H1 (cell line): Measurements from ENCODE around the gene KIDINS220. TPM values are rescaled to one million over a fixed set of nuclear protein-coding genes. Genes with fewer than 3 reads are reported as not detected.

Experiments
- CTCF ChIA-PET: fragments of 300-600 bp; sonication (Branson Sonifier 250); formaldehyde crosslinking; loops from one replicate; lab custom pipeline; 2021; ENCODE audit not compliant: partially characterized antibody; lab: Charles Lee
- POLR2A ChIA-PET: fragments of 300-600 bp; sonication (Branson Sonifier 250); formaldehyde crosslinking; loops from one replicate; lab custom pipeline; 2021; ENCODE audit warnings: inconsistent platforms; ENCODE audit not compliant: partially characterized antibody; lab: Charles Lee
- DNase-seq, 2 experiments: peaks; one replicate each; pipeline versions ENCODE4 v3.0.0 to v3.0.0-alpha.2; 2010 to 2022; ENCODE audit warnings: low spot score in 2 of 2, low read depth in 1 of 2, mixed read lengths in 1 of 2
- FAIRE-seq: peaks from 2 replicates; lab custom pipeline; 2011; peaks lifted over from hg19 to GRCh38; lab: Jason Lieb, UNC
- H2AFZ ChIP-seq: 2 replicates; pipeline ENCODE4 v1.8.1; 2012; ENCODE audit warnings: low read length, inconsistent platforms
- H2AK5ac ChIP-seq: 2 replicates; pipeline ENCODE4 v1.6.1; 2013; ENCODE audit warnings: low read depth, low read length
- H2BK120ac ChIP-seq: replicated peaks from 2 replicates; pipeline ENCODE3; 2013; ENCODE audit warnings: low read depth, low read length, inconsistent platforms
- H2BK12ac ChIP-seq: 2 replicates; pipeline ENCODE4 v1.6.1; 2013; ENCODE audit warnings: low read depth, low read length
- H2BK15ac ChIP-seq: 2 replicates; pipeline ENCODE4 v1.6.1; 2013; ENCODE audit warnings: low read length
- H2BK20ac ChIP-seq: 2 replicates; pipeline ENCODE4 v1.6.1; 2013; ENCODE audit warnings: low read length
- H2BK5ac ChIP-seq: 2 replicates; pipeline ENCODE4 v1.6.1; 2013; ENCODE audit warnings: low read depth, low read length
- H3K14ac ChIP-seq: 2 replicates; pipeline ENCODE4 v1.6.1; 2013; ENCODE audit warnings: inconsistent platforms; ENCODE audit not compliant: insufficient read length
- H3K18ac ChIP-seq: 2 replicates; pipeline ENCODE4 v1.6.1; 2013; ENCODE audit warnings: low read length; ENCODE audit errors: extremely low read depth
- H3K23ac ChIP-seq: 2 replicates; pipeline ENCODE4 v1.6.1; 2013; ENCODE audit warnings: inconsistent platforms; ENCODE audit not compliant: insufficient read length
- H3K23me2 ChIP-seq: 2 replicates; pipeline ENCODE4 v1.6.1; 2013; ENCODE audit warnings: low read depth, low read length
- H3K27ac ChIP-seq: 2 replicates; pipeline ENCODE4 v1.6.1; 2011; ENCODE audit warnings: low read depth, low read length, inconsistent platforms
- H3K27me3 ChIP-seq, 4 experiments: replicated peaks in 1 of 4; 1 replicate in 1 of 4; 2 replicates in 3 of 4; pipeline versions ENCODE4 v1.6.1 to v1.8.1; 2011 to 2013; ENCODE audit warnings: low read length in 3 of 4, mild to moderate bottlenecking in 3 of 4, inconsistent platforms in 2 of 4, mixed read lengths in 2 of 4, moderate library complexity in 1 of 4; ENCODE audit not compliant: control insufficient read depth in 3 of 4, insufficient read depth in 3 of 4; ENCODE audit errors: extremely low read depth in 1 of 4
- H3K36me3 ChIP-seq, 4 experiments: 2 replicates each; pipeline versions ENCODE4 v1.6.1 to v1.8.1; 2011 to 2013; ENCODE audit warnings: mild to moderate bottlenecking in 4 of 4, low read length in 3 of 4, moderate library complexity in 2 of 4, control low read depth in 1 of 4, inconsistent platforms in 1 of 4; ENCODE audit not compliant: insufficient read depth in 4 of 4, control insufficient read depth in 2 of 4
- H3K4ac ChIP-seq: replicated peaks from 2 replicates; pipeline ENCODE3; 2013; ENCODE audit warnings: low read length, low read depth, mixed read lengths, inconsistent platforms; ENCODE audit not compliant: insufficient read length
- H3K4me1 ChIP-seq, 4 experiments: replicated peaks in 1 of 4; 1 replicate in 1 of 4; 2 replicates in 3 of 4; pipeline versions ENCODE4 v1.6.1 to v1.8.1; 2011 to 2013; ENCODE audit warnings: low read length in 3 of 4, inconsistent platforms in 2 of 4, mixed read lengths in 1 of 4; ENCODE audit not compliant: insufficient read depth in 4 of 4, control insufficient read depth in 3 of 4
- H3K4me2 ChIP-seq, 2 experiments: 2 replicates each; pipeline versions ENCODE4 v1.6.1 to v1.8.1; 2011 to 2013; ENCODE audit warnings: low read depth in 2 of 2, low read length in 2 of 2, control low read depth in 1 of 2, inconsistent platforms in 1 of 2, mild to moderate bottlenecking in 1 of 2; ENCODE audit not compliant: insufficient read depth in 1 of 2
- H3K4me3 ChIP-seq, 4 experiments: fragments of 200-600, 300-600 bp in 1 of 4; sonication (generic), shearing (Covaris generic), sonication (Bioruptor Twin) in 1 of 4; 2 replicates each; pipeline versions ENCODE4 v1.5.1 to v1.8.1; 2011 to 2016; ENCODE audit warnings: low read length in 4 of 4, low read depth in 3 of 4, control low read depth in 2 of 4, inconsistent platforms in 2 of 4, mild to moderate bottlenecking in 2 of 4, mixed read lengths in 1 of 4, moderate library complexity in 1 of 4; ENCODE audit not compliant: insufficient read depth in 2 of 4; ENCODE audit errors: extremely low read depth in 1 of 4
- H3K56ac ChIP-seq: replicated peaks from 2 replicates; pipeline ENCODE3; 2013; ENCODE audit warnings: low read depth, mild to moderate bottlenecking, mixed read lengths, low read length, inconsistent platforms; ENCODE audit not compliant: insufficient read length
- H3K79me1 ChIP-seq: 2 replicates; pipeline ENCODE4 v1.6.1; 2013; ENCODE audit warnings: low read depth, low read length, control low read depth
- H3K79me2 ChIP-seq, 2 experiments: 2 replicates each; pipeline versions ENCODE4 v1.6.1 to v1.8.1; 2012 to 2013; ENCODE audit warnings: low read length in 2 of 2, mild to moderate bottlenecking in 2 of 2, inconsistent platforms in 1 of 2; ENCODE audit not compliant: insufficient read depth in 2 of 2, control insufficient read depth in 1 of 2
- H3K9ac ChIP-seq, 4 experiments: replicated peaks in 1 of 4; 1 replicate in 1 of 4; 2 replicates in 3 of 4; pipeline versions ENCODE4 v1.6.1 to v1.8.1; 2011 to 2013; ENCODE audit warnings: low read depth in 3 of 4, low read length in 3 of 4, control low read depth in 2 of 4, mild to moderate bottlenecking in 2 of 4, moderate library complexity in 2 of 4, inconsistent platforms in 1 of 4; ENCODE audit errors: extremely low read depth in 1 of 4
- H3K9me3 ChIP-seq, 2 experiments: 2 replicates each; pipeline versions ENCODE4 v1.6.1 to v1.8.1; 2012 to 2013; ENCODE audit warnings: mild to moderate bottlenecking in 2 of 2, moderate library complexity in 2 of 2, control low read depth in 1 of 2, inconsistent platforms in 1 of 2, low read depth in 1 of 2, low read length in 1 of 2, mixed read lengths in 1 of 2; ENCODE audit not compliant: insufficient read depth in 2 of 2
- H4K20me1 ChIP-seq, 2 experiments: replicated peaks in 1 of 2; 2 replicates each; pipeline versions ENCODE3 to v1.8.1; 2011 to 2013; ENCODE audit warnings: inconsistent platforms in 2 of 2, low read length in 2 of 2, mild to moderate bottlenecking in 1 of 2; ENCODE audit not compliant: insufficient read depth in 2 of 2, control insufficient read depth in 1 of 2
- H4K5ac ChIP-seq: 2 replicates; pipeline ENCODE4 v1.6.1; 2013; ENCODE audit warnings: low read length, low read depth, mixed read lengths, inconsistent platforms; ENCODE audit not compliant: insufficient read length
- H4K8ac ChIP-seq: 2 replicates; pipeline ENCODE4 v1.8.0; 2013; ENCODE audit warnings: mild to moderate bottlenecking, moderate library complexity, low read length, inconsistent platforms; ENCODE audit not compliant: insufficient read depth; ENCODE audit errors: extremely low read depth
- H4K91ac ChIP-seq: replicated peaks from 2 replicates; pipeline ENCODE3; 2013; ENCODE audit warnings: low read length, mixed read lengths, inconsistent platforms; ENCODE audit not compliant: insufficient read length
- CTBP2 ChIP-seq: IDR thresholded peaks from 2 replicates; pipeline ENCODE4 v1.7.0; 2011; ENCODE audit warnings: borderline replicate concordance, mild to moderate bottlenecking, moderate library complexity, mixed read lengths, low read length; ENCODE audit not compliant: insufficient read depth, insufficient read length
- EZH2 ChIP-seq: fragments of 200-600 bp; sonication (generic); IDR thresholded peaks from 2 replicates; pipeline ENCODE4 v1.7.1; 2012; ENCODE audit warnings: low read depth, mild to moderate bottlenecking, moderate library complexity, low read length, inconsistent platforms; ENCODE audit not compliant: severe bottlenecking
- FOSL1 ChIP-seq: IDR thresholded peaks from 2 replicates; pipeline ENCODE4 v1.6.1; 2011; ENCODE audit warnings: mild to moderate bottlenecking, low read depth, low read length, moderate library complexity; ENCODE audit not compliant: insufficient read depth
- HDAC2 ChIP-seq, 2 experiments: fragments of 300-600 bp in 1 of 2; sonication (generic) in 1 of 2; IDR thresholded peaks; 2 replicates each; pipeline ENCODE4 v1.6.1; 2011 to 2012; ENCODE audit warnings: low read depth in 2 of 2, low read length in 2 of 2, mild to moderate bottlenecking in 2 of 2, moderate library complexity in 2 of 2, borderline replicate concordance in 1 of 2, inconsistent platforms in 1 of 2
- RNF2 ChIP-seq: fragments of 200-900, 300-1000 bp; sonication (generic); IDR thresholded peaks from 2 replicates; pipeline ENCODE4 v1.7.1; 2016; ENCODE audit warnings: borderline replicate concordance, low read depth, mild to moderate bottlenecking, antibody characterized with exemption, low read length; ENCODE audit not compliant: poor library complexity, severe bottlenecking; ENCODE audit errors: missing control alignments
- SIRT6 ChIP-seq: IDR thresholded peaks from one replicate; pipeline ENCODE4 v1.7.1; 2012; ENCODE audit warnings: low read length, inconsistent platforms
- SP4 ChIP-seq: IDR thresholded peaks from 2 replicates; pipeline ENCODE4 v1.6.1; 2012; ENCODE audit warnings: low read length, inconsistent platforms
- ZNF274 ChIP-seq: IDR thresholded peaks from 2 replicates; pipeline ENCODE4 v1.7.0; 2012; ENCODE audit warnings: low read length, borderline replicate concordance; ENCODE audit errors: extremely low read depth
- WGBS, 2 experiments: shearing (Covaris generic) in 1 of 2; methylation state at CpG; one replicate each; pipeline versions ENCODE4 v1.1.6 to v1.1.7; 2013 to 2015; ENCODE audit warnings: low lambda C conversion rate in 2 of 2, mixed read lengths in 2 of 2, inconsistent platforms in 1 of 2, low coverage in 1 of 2, missing lambda C conversion rate in 1 of 2; ENCODE audit not compliant: insufficient replicate concordance in 2 of 2, insufficient coverage in 1 of 2, insufficient read length in 1 of 2; ENCODE audit errors: extremely low coverage in 1 of 2, missing lambda C conversion rate in 1 of 2; 5-methylcytosine and 5-hydroxymethylcytosine counted together
- polyA plus RNA-seq, 7 experiments: library from polyadenylated mRNA; depleted of rRNA in 3 of 7; stranded (reverse) in 5 of 7; unstranded in 2 of 7; fragments of >200 nt in 5 of 7; fragments of 200-250 nt in 2 of 7; gene quantifications; 1 replicate in 5 of 7; 2 replicates in 1 of 7; 4 replicates in 1 of 7; pipeline versions ENCODE4 v1.2.1 to v1.2.3, GENCODE V29; 2011 to 2013; ENCODE audit warnings: missing spikeins in 2 of 7, mixed read lengths in 2 of 7
- total RNA-seq: library from RNA; stranded (reverse); fragmentation: NEBNext Ultra II Directional; extraction: Animal tissue kit (Norgen Biotek cat#: 25700); gene quantifications from 2 replicates; pipeline ENCODE4 v1.2.1, GENCODE V29; 2021

KIDINS220 gene
- total and polyA plus RNA-seq, 2 of the 8 experiments (the other 6 are each of a cell fraction or from before 2014, with no cell fraction given), result 21.2 to 27.1 TPM

- no peak overlapping the region for H3K9ac ChIP-seq
- no peak overlapping the region for H3K4me3 ChIP-seq
- no peak overlapping the region for H2BK12ac ChIP-seq
- 97% methylated on average over 2 of the region's 2 CpGs; no CpG with 5 or more reads in 1 of the 2 experiments for WGBS, 2 experiments
- no peaks in the 10 kb centered on the region for H3K23me2 ChIP-seq
- H2BK20ac ChIP-seq, result no peak overlapping the region
- H3K27ac ChIP-seq, result no peak overlapping the region
- H3K18ac ChIP-seq, result no peak overlapping the region
- H3K79me2 ChIP-seq, result no peaks in the 10 kb centered on the region
- H2BK5ac ChIP-seq, result no peak overlapping the region
- H3K9me3 ChIP-seq, result no peaks in the 10 kb centered on the region
- TF ChIP-seq CTBP2 (no peak), FOSL1 (no peak), RNF2 (no peak), HDAC2 (IDR thresholded peaks at IDR 0.05; ENCODE audit: borderline replicate concordance in 1 of 2, low read depth in 2 of 2, low read length in 2 of 2) (no peak), EZH2 (no peak), ZNF274 (no peak), SIRT6 (no peak), SP4 (no peak)
- TF ChIP-seq, all 59 proteins: peak for 0
- Histone ChIP-seq H2BK15ac (no peak overlapping the region), H3K4ac (no peak overlapping the region), H3K79me1 (no peaks in the 10 kb centered on the region), H2AFZ (no peak overlapping the region), H4K8ac (no peak overlapping the region), H4K5ac (no peak overlapping the region), H2AK5ac (no peak overlapping the region), H3K27me3 (no peaks in the 10 kb centered on the region), H4K91ac (no peak overlapping the region), H3K4me1 (no peaks in the 10 kb centered on the region), H2BK120ac (no peak overlapping the region), H3K56ac (no peak overlapping the region), H3K14ac (no peak overlapping the region), H4K20me1 (no peaks in the 10 kb centered on the region), H3K23ac (no peak overlapping the region), H3K4me2 (no peak overlapping the region), H3K36me3 (peaks cover 0 to 8% (median 6%) of the 10 kb centered on the region in 4 experiments; a peak in 5 of 8 replicates)
- no peak for FAIRE-seq
- CTCF ChIA-PET, result interaction anchor here (0.7 kb wide), 1 partner anchor 1310 kb away, joined by 3 read pairs; no protein-coding TSS in a partner anchor
- no peak for DNase-seq
- POLR2A ChIA-PET, result interaction anchor here (0.6 kb wide), 1 partner anchor 743 kb away, joined by 3 read pairs; no protein-coding TSS in a partner anchor
Observed at GRCh38 chr2:8737571-8738175, 99.7 kb downstream of the KIDINS220 start.
